PC-9 (cell line): ENCODE measurements around the gene OR10K2.

Source experiments
- EZH2 ChIP-seq: fragments of 200-600 bp; sonication (generic); IDR thresholded peaks from 2 replicates; pipeline ENCODE4 v1.8.0; 2017; ENCODE audit warnings: antibody characterized with exemption, low read depth
- TF ChIP-seq, protein P1 (sequence below): fragments of 200-600 bp; sonication (generic); conservative IDR thresholded peaks from 2 replicates; pipeline ENCODE4 v1.6.1; 2017; ENCODE audit warnings: mixed run types, antibody characterized with exemption, mild to moderate bottlenecking, moderate library complexity

- TF ChIP-seq, protein P1, sequence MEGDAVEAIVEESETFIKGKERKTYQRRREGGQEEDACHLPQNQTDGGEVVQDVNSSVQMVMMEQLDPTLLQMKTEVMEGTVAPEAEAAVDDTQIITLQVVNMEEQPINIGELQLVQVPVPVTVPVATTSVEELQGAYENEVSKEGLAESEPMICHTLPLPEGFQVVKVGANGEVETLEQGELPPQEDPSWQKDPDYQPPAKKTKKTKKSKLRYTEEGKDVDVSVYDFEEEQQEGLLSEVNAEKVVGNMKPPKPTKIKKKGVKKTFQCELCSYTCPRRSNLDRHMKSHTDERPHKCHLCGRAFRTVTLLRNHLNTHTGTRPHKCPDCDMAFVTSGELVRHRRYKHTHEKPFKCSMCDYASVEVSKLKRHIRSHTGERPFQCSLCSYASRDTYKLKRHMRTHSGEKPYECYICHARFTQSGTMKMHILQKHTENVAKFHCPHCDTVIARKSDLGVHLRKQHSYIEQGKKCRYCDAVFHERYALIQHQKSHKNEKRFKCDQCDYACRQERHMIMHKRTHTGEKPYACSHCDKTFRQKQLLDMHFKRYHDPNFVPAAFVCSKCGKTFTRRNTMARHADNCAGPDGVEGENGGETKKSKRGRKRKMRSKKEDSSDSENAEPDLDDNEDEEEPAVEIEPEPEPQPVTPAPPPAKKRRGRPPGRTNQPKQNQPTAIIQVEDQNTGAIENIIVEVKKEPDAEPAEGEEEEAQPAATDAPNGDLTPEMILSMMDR, result no peak
- TF ChIP-seq EZH2, result no peak
Measured at GRCh38 chr1:158434741-158435140, 8.7 kb upstream of the OR10K2 start.
